AG20443 (cell line): Measurements from ENCODE around the gene MAFF.
A peak's percentile ranks its signal among the peaks of the same experiment; 100 is the strongest.

ENCODE experiments used
- DNase-seq: peaks from one replicate; pipeline ENCODE4 v3.0.0; 2012; ENCODE audit warnings: low spot score, mixed read lengths

Gene MAFF

GRCh38 chr22:38203855-38204514 is 2.2 kb downstream of the MAFF start:
- peak; percentile 31 for DNase-seq

GRCh38 chr22:38204784-38205183 is 3.0 kb downstream of the MAFF start:
- no peak for DNase-seq

- peak; percentile 83 for DNase-seq
These were observed 3.7 kb downstream of the MAFF start for GRCh38 chr22:38205261-38206128.

- DNase-seq, result no peak
These were observed 6.2 kb downstream of the MAFF start for GRCh38 chr22:38207898-38208432.

GRCh38 chr22:38208551-38208968 is 6.8 kb downstream of the MAFF start:
- DNase-seq, result no peak

- DNase-seq, result no peak
These were observed 9.8 kb downstream of the MAFF start for GRCh38 chr22:38211556-38211955.

GRCh38 chr22:38212442-38212841 is 10.6 kb downstream of the MAFF start:
- DNase-seq, result no peak

GRCh38 chr22:38213319-38213989 is 11.7 kb downstream of the MAFF start:
- no peak for DNase-seq

GRCh38 chr22:38213990-38214301 is 12.2 kb downstream of the MAFF start:
- no peak for DNase-seq

GRCh38 chr22:38214302-38215056 is 12.7 kb downstream of the MAFF start:
- DNase-seq, result peak; percentile 88

GRCh38 chr22:38215156-38216038 is 13.6 kb downstream of the MAFF start:
- DNase-seq, result no peak

GRCh38 chr22:38218661-38219622 is 17.1 kb downstream of the MAFF start:
- peak; percentile 90 for DNase-seq

- no peak for DNase-seq
These were observed 17.8 kb downstream of the MAFF start for GRCh38 chr22:38219632-38220031.

- no peak for DNase-seq
These were observed 18.4 kb downstream of the MAFF start for GRCh38 chr22:38220163-38220562.

- no peak for DNase-seq
These were observed 19.0 kb downstream of the MAFF start for GRCh38 chr22:38220653-38221386.

- DNase-seq, result no peak
These were observed 19.6 kb downstream of the MAFF start for GRCh38 chr22:38221407-38221806.

GRCh38 chr22:38221908-38222796 is 20.4 kb downstream of the MAFF start:
- no peak for DNase-seq

- no peak for DNase-seq
These were observed 21.0 kb downstream of the MAFF start for GRCh38 chr22:38222797-38223119.
